HG03575 (cell line): Measurements from ENCODE around the gene JAML.

Experiments
- ATAC-seq: cut with Tn5 transposase; IDR thresholded peaks from one replicate; pipeline ENCODE4 v1.9.1; 2021; ENCODE audit not compliant: unreplicated experiment, insufficient number of reproducible peaks, low FRiP score; ENCODE audit errors: extremely low read depth

Gene JAML

DNA sequence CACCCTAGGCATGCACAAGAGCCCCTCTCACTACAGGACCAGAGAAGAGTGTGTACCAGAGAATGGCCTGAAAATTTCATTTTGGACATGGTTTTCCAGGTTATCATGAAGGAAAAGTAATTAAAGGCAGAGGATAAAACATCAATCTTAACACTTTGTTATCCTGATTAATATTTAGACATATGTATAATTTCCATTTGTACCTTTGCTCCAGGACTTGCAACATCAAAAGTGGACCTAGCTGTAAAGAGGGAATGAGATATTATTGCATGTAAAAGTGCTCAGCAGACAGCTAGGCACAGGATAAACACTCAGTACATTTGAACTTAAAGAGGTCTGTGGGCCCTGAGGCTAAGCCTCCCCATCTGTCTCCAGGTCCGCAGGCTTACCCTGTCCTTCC lies 70.2 kb downstream of the JAML start:
- ATAC-seq = no peak

DNA sequence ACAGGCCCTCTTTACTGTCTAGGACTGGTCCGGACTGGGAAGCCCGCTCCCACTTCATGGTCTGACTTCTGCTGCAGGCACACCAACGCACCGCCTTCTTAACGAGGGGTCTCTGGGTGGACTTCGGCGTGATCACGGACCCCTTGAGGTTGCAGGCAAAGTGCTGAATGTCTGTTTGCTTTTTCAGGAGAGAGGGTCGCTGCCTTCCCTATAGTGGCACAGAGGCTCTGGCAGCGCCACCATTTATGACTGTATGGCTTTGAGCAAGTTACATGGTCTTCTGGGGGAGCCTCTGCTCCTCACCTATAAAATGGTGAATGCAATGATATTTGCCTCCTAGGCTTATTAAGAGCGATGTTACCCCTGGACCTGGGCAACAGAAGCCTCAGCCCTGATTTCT lies 70.8 kb downstream of the JAML start:
- no peak for ATAC-seq

- no peak for ATAC-seq
Measured at GRCh38 chr11:118153516-118153915, 71.3 kb downstream of the JAML start.

DNA sequence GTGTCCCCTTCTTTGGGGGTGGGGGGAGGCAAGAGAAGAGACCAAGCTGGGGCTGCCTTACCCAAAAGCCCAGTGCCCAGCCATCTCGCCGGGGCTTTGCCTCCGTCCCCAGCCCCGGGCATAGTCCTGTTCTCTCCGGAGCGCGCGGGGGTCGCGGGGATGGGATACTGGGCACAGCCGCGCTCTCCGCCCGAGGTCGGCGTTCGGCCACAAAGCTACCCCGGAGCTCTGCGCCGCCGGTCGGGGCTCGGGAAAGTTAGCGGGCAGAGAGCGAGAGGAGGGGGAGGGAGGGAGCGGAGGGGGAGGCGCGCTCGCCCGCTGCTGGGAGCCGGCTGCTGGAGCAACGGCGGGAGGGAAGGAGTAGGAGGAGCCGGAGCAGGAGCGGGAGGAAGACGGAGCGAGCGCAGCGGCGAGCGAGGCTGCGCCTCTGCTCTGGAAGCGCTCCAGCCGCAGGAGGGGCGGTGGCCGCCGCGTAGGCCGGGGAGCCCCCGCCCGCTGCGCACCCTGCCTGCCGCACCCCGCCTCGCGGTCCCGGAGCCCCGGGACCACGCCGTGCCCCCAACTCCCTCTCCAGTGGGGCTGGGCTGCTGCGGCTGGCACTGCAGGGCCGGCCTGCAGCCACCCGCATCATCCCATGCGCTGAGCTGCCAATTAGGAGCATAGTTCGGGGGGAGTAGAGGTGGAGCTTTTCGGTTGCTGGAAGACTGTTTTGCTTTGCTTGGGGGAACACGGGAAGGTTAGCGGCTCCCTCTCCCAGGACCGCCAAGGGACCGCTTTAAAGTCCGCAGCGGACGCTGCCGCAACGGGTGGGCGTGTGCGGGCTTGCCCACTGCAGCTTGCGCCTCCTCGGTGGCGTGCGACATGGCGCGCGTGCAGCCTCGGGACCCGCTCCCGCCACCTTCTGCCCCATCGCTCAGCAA lies 72.0 kb downstream of the JAML start, which contains the start of gene SCN4B:
SCN4B (minus strand) TSS at position 272 of the 920 bp plus-strand sequence; CDS start at position 122, 150 bp downstream.
- no peak for ATAC-seq

- no peak for ATAC-seq
Measured at GRCh38 chr11:118152020-118152551, 72.7 kb downstream of the JAML start.

DNA sequence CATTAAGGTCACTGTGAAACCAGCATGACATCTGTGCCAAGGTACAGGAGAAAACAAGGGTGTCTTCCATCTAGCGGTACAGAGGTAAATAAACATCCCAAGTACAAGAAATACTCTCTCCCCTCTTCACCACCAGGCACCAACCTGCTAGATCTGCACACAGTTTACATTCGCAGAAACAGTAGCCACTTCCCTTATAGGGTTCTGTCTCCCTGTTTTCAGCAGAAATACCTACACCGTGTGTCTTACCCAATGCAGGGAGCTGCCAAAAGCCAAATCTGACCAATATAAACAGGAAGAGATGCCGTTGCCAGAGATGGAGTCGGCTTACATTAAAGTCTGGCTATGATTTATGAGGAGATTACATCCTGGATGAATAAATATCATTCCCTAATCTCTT lies 73.4 kb downstream of the JAML start:
- ATAC-seq = no peak

DNA sequence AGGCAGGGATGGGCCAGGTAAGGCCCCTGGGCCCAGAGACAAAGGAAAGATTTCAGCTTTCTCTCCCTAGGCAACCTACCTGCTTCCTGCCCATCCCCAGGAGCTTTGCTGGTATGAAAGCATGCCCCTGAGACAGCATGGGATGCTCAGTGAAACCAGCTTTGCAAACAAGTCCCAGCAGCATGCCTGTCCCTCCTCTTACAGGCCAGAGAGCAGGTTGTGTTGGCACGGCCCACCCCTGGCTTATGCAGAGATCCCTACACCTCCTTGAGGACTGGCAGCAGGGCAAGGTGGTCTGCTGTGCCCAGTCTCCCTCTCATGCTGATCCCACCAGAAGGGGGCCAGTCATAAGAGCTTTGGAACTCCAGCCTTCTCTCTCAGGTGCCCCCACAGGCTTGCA lies 75.3 kb downstream of the JAML start:
- no peak for ATAC-seq

GRCh38 chr11:118148856-118149255 lies 76.0 kb downstream of the JAML start:
- ATAC-seq = no peak

GRCh38 chr11:118148240-118148639 lies 76.6 kb downstream of the JAML start:
- ATAC-seq = no peak

DNA sequence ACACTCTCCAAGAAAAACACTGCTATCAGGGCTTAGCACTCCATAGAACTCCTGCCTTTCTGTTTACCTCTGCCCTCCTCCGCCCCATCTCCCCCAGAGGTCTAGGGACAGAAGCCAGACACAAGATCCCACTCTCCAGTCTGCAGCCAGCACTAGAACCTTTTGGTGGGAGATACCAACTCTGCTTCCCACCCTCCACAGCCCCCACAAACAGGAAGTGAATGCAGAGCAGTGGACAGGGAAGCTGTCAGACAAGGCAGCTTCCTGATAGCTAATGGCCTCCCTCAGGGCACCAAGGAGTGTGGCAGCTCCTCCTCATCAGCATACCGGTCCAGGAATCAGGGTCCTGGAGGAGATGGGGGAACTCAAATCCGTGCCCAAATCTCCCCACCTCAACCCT lies 77.3 kb downstream of the JAML start:
- no peak for ATAC-seq

GRCh38 chr11:118146554-118146953 lies 78.3 kb downstream of the JAML start:
- ATAC-seq = no peak

- no peak for ATAC-seq
Measured at GRCh38 chr11:118145285-118146227, 79.3 kb downstream of the JAML start.

DNA sequence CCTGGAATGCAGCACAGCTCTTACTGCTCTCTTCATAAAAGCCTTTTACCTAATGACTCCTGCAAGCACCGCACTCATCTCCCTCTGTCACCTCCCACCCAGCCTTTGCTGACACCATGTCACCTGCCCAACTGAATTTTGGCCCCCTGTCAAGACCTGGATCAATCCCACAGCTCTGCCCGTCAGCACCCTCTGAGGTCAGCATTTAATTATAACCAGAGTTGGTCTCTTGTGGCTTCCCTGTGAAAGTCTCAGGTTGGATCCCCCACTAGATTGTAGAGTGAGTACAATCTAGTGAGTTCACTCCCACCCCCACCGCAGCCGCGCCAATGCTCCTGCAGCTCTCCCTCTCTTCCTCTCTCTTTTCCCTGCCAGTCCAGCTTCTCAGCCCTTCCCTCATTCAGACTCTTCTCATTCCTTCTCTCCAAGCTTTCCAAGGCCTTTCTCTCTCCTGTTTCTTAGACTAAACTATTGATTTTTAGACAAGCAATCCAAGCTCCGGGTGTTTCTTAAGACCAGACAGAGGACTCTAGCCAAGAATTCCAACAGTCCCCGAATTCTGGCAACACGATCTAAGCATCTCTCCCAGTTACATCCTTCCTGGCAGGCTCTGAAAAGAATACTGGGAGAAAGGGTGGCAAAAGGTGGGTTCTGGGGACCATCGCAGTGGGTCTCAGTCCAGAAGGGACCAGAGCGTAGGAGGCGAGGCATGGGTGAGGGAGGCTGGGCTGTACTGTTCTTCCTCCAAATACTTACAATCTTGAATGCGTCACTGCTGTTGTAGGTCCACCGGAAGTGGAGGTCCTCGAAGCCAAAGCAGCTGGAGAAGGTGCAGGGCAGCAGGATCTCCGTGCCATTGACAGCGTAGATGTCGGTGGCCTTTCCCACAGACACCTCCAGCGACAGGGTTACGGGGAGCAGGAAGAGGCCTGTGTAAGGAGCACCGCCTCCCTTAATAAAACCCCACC lies 80.2 kb downstream of the JAML start:
- ATAC-seq = no peak
